ENCODE data around the gene HMGA1. TPM values are rescaled to one million over a fixed set of nuclear protein-coding genes. Genes with fewer than 3 reads are reported as not detected.
A peak's percentile ranks its signal among the peaks of the same experiment; 100 is the strongest.

HMGA1 gene
- total and polyA plus RNA-seq, 2 of the 13 experiments (the other 11 are each of a cell fraction or from before 2014, with no cell fraction given) = 117 to 145 TPM

DNA sequence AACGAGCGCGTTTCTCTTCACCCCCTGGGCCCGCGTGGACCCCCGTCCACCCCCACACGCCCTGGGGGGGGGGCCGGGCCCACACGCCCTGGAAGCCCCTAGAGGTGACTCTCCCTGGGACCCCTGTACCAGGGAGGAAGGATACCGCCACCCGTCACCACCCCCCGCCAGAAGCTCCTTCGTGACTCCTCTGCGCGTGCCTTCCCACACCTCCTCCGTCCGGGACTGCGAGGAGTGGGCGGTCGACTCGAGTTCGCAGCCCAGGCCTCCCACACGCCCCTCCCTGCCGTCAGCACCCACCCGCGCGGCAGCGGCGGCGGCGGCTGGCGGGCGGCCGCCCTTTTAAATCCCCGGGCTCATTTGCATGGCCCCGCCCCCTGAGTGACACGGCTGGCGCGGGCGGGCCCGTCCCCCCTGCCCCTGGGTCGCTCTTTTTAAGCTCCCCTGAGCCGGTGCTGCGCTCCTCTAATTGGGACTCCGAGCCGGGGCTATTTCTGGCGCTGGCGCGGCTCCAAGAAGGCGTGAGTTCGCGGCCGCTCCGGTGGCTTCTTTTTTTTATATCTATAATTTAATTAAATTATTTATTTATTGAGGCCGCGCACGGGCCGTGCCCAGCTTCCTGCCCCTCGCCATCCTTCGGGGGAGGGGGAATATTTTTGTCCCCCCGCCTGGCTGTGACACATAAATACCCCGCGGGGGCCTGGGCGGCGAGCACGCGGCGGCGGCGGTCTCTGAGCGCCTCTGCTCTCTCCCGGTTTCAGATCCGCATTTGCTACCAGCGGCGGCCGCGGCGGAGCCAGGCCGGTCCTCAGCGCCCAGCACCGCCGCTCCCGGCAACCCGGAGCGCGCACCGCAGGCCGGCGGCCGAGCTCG is at the start of gene HMGA1 (continued):
- TF ChIP-seq ZBTB7B (CRISPR knock-in tag; IDR thresholded peaks at IDR 0.05) = peak; percentile 23; the same call in 1 of the 2 replicates
- no peak for TF ChIP-seq RCOR2 (CRISPR knock-in tag; IDR thresholded peaks at IDR 0.05)
- no peak for TF ChIP-seq MYPOP (CRISPR knock-in tag; IDR thresholded peaks at IDR 0.05)
- TF ChIP-seq ZNF569 (CRISPR knock-in tag; IDR thresholded peaks at IDR 0.05; ENCODE audit: borderline replicate concordance) = no peak
- no peak for TF ChIP-seq ZNF24 (IDR thresholded peaks at IDR 0.05)
- peak; percentile 59; the same call in 1 of the 2 replicates for TF ChIP-seq SAFB2 (CRISPR knock-in tag; IDR thresholded peaks at IDR 0.05; ENCODE audit: borderline replicate concordance, low read depth)
- TF ChIP-seq SOX5 (CRISPR knock-in tag; IDR thresholded peaks at IDR 0.05; ENCODE audit: borderline replicate concordance) = peak; percentile 32; the same call in 1 of the 2 replicates
- no peak for TF ChIP-seq ZC3H13 (CRISPR knock-in tag; IDR thresholded peaks at IDR 0.05)
- TF ChIP-seq ZNF124 (CRISPR knock-in tag; IDR thresholded peaks at IDR 0.05) = 0 out of 2 replicates have a peak, but pooled peaks have one; percentile 49
- no peak for TF ChIP-seq ZMYM3 (CRISPR knock-in tag; IDR thresholded peaks at IDR 0.05)
- TF ChIP-seq ZFX (CRISPR knock-in tag; IDR thresholded peaks at IDR 0.05; ENCODE audit: low read depth) = peak; percentile 36; the same call in 1 of the 2 replicates
- no peak for TF ChIP-seq ZNF234 (CRISPR knock-in tag; conservative IDR thresholded peaks at IDR 0.05)
- peak; percentile 77 for TF ChIP-seq POLR2AphosphoS5 (IDR thresholded peaks at IDR 0.05; ENCODE audit: low read depth, low read length)
- no peak; the same call in 1 of the 2 replicates for TF ChIP-seq ZNF580 (CRISPR knock-in tag; IDR thresholded peaks at IDR 0.05; ENCODE audit: borderline replicate concordance, low read depth)
- peak; percentile 23; the same call in 1 of the 2 replicates for TF ChIP-seq MXD1 (CRISPR knock-in tag; IDR thresholded peaks at IDR 0.05)
- peak; percentile 46; the same call in 1 of the 2 replicates for TF ChIP-seq HOXA5 (CRISPR knock-in tag; IDR thresholded peaks at IDR 0.05)
- TF ChIP-seq ZNF724P (CRISPR knock-in tag; IDR thresholded peaks at IDR 0.05; ENCODE audit: borderline replicate concordance) = no peak
- TF ChIP-seq SNAPC4 (CRISPR knock-in tag; IDR thresholded peaks at IDR 0.05) = peak; percentile 88; the same call in 1 of the 2 replicates
- no peak for TF ChIP-seq ZNF17 (CRISPR knock-in tag; IDR thresholded peaks at IDR 0.05)
- TF ChIP-seq CHD2 (IDR thresholded peaks at IDR 0.05; ENCODE audit: low read depth, low read length) = no peak
- peak; percentile 64; the same call in 1 of the 2 replicates for TF ChIP-seq GABPB1 (CRISPR knock-in tag; IDR thresholded peaks at IDR 0.05)
- TF ChIP-seq, protein P1, sequence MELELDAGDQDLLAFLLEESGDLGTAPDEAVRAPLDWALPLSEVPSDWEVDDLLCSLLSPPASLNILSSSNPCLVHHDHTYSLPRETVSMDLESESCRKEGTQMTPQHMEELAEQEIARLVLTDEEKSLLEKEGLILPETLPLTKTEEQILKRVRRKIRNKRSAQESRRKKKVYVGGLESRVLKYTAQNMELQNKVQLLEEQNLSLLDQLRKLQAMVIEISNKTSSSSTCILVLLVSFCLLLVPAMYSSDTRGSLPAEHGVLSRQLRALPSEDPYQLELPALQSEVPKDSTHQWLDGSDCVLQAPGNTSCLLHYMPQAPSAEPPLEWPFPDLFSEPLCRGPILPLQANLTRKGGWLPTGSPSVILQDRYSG (CRISPR knock-in tag; IDR thresholded peaks at IDR 0.05) = no peak

Measured in HepG2 (cell line).